ENCODE measurements around the gene EXOC2.
A peak's percentile ranks its signal among the peaks of the same experiment; 100 is the strongest.

EXOC2 gene

DNA sequence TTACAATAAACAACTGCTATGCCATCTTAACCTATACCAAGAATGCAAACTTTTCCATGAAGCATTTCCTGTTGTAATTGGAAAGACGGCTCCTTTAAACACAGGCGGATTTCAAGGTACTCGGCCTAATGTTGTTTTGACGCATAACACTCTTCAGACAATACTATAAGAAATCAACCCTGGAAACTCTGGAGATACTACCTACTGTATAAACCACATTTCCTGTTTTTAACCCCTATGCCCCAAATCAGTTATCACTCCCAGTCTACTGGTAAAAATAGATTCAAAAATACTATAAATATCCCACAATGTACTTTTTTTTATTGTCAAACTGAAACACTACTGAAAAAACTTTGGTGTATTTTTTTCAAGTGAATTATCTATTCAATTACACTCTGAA lies 183.3 kb downstream of the EXOC2 start:
- H3K27me3 ChIP-seq (ENCODE audit: control insufficient read depth in 5 of 5, insufficient read depth in 4 of 5, low read length in 5 of 5) = no peaks in the 10 kb centered on the region
- no peak overlapping the region for H3K27ac ChIP-seq (ENCODE audit: low read depth, low read length)
- peaks cover 0 to 16% (median 12%) of the 10 kb centered on the region in 5 donors for H3K36me3 ChIP-seq (ENCODE audit: control insufficient read depth in 5 of 5, insufficient read depth in 5 of 5, low read length in 5 of 5)
- H3K9ac ChIP-seq (ENCODE audit: low read length in 5 of 5) = no peak overlapping the region
- H3K4me3 ChIP-seq (ENCODE audit: low read depth in 1 of 5, low read length in 5 of 5) = no peak overlapping the region
- no peaks in the 10 kb centered on the region for H3K9me3 ChIP-seq (ENCODE audit: control insufficient read depth in 5 of 5, low read length in 5 of 5)
- H3K4me1 ChIP-seq (ENCODE audit: control insufficient read depth in 5 of 5, insufficient read depth in 5 of 5, low read length in 5 of 5) = no peaks in the 10 kb centered on the region

DNA sequence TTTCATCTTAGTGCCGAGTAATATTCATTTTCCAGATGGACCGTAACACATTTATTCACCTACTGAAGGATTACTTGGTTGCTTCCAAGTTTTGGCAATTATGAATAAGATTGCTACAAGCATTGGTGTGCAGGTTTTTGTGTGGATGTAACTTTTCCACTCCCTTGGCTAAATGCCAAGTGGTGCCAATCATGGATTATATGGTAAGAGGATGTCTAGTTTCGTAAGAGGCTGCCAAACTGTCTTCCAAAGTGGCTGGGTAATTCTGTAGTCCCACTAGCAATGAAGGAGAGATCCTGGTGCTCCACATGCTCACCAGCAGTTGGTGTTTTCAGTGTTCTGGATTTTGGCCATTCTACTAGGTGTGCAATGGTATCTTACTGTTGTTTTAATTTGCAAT lies 184.3 kb downstream of the EXOC2 start:
- Histone ChIP-seq H3K4me1 (ENCODE audit: control insufficient read depth in 5 of 5, insufficient read depth in 5 of 5, low read length in 5 of 5) (no peaks in the 10 kb centered on the region), H3K9ac (ENCODE audit: low read length in 5 of 5) (no peak overlapping the region), H3K9me3 (ENCODE audit: control insufficient read depth in 5 of 5, low read length in 5 of 5) (no peaks in the 10 kb centered on the region), H3K36me3 (ENCODE audit: control insufficient read depth in 5 of 5, insufficient read depth in 5 of 5, low read length in 5 of 5) (peaks cover 0 to 23% (median 20%) of the 10 kb centered on the region in 5 donors), H3K27me3 (ENCODE audit: control insufficient read depth in 5 of 5, insufficient read depth in 4 of 5, low read length in 5 of 5) (no peaks in the 10 kb centered on the region), H3K27ac (ENCODE audit: low read depth, low read length) (no peak overlapping the region), H3K4me3 (ENCODE audit: low read depth in 1 of 5, low read length in 5 of 5) (no peak overlapping the region)

DNA sequence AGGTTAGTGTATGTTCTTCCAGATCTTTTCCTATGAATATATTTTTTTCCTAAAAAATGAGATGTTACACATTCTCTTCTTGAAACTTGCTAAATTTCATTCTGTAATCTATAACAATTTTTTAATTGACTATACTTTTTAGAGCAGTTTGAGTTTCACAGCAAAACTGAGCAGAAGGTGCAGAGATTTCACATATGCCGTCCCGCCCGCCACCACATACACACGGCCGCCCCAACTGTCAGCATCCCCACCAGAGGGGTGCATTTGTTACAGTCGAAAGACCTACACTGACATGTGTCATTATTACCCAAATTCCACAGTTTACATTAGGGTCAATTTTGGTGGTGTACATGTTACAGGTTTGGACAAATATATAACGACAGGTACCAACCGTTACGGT lies 184.9 kb downstream of the EXOC2 start:
- Histone ChIP-seq H3K27ac (ENCODE audit: low read depth, low read length) (no peak overlapping the region), H3K4me3 (ENCODE audit: low read depth in 1 of 5, low read length in 5 of 5) (no peak overlapping the region), H3K4me1 (ENCODE audit: control insufficient read depth in 5 of 5, insufficient read depth in 5 of 5, low read length in 5 of 5) (no peaks in the 10 kb centered on the region), H3K9ac (ENCODE audit: low read length in 5 of 5) (no peak overlapping the region), H3K27me3 (ENCODE audit: control insufficient read depth in 5 of 5, insufficient read depth in 4 of 5, low read length in 5 of 5) (no peaks in the 10 kb centered on the region), H3K36me3 (ENCODE audit: control insufficient read depth in 5 of 5, insufficient read depth in 5 of 5, low read length in 5 of 5) (peaks cover 0 to 23% (median 19%) of the 10 kb centered on the region in 5 donors), H3K9me3 (ENCODE audit: control insufficient read depth in 5 of 5, low read length in 5 of 5) (no peaks in the 10 kb centered on the region)

DNA sequence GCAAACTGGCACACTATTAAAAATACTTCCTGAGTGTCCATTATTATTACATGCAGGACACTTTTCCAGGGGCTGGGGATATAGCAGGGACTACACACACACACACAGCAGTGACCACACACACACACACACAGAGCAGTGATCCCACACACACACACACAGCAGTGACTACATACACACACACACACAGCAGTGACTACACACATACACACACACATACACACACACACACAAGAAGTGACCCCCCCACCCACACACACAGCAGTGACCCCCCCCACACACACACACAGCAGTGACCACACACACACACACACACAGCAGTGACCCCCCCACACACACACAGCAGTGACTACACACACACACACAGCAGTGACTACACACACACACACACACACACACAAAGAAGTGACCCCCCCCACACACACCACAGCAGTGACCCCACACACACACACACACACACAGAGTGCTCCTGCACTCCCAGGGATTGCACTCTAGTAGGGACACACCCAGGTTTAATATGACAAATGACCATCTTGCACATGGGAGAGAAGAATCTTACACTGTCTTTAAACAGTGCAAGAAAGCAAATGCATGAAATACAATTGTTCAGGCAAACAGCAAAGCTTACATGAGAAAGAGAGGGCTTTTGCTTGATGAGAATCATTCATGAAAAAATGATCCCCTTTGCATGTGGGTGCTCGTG lies 185.9 kb downstream of the EXOC2 start:
- Histone ChIP-seq H3K4me1 (ENCODE audit: control insufficient read depth in 5 of 5, insufficient read depth in 5 of 5, low read length in 5 of 5) (no peaks in the 10 kb centered on the region), H3K27me3 (ENCODE audit: control insufficient read depth in 5 of 5, insufficient read depth in 4 of 5, low read length in 5 of 5) (no peaks in the 10 kb centered on the region), H3K9me3 (ENCODE audit: control insufficient read depth in 5 of 5, low read length in 5 of 5) (no peaks in the 10 kb centered on the region), H3K4me3 (ENCODE audit: low read depth in 1 of 5, low read length in 5 of 5) (no peak overlapping the region), H3K9ac (ENCODE audit: low read length in 5 of 5) (no peak overlapping the region), H3K27ac (ENCODE audit: low read depth, low read length) (no peak overlapping the region), H3K36me3 (ENCODE audit: control insufficient read depth in 5 of 5, insufficient read depth in 5 of 5, low read length in 5 of 5) (peaks cover 0 to 20% (median 17%) of the 10 kb centered on the region in 5 donors)

DNA sequence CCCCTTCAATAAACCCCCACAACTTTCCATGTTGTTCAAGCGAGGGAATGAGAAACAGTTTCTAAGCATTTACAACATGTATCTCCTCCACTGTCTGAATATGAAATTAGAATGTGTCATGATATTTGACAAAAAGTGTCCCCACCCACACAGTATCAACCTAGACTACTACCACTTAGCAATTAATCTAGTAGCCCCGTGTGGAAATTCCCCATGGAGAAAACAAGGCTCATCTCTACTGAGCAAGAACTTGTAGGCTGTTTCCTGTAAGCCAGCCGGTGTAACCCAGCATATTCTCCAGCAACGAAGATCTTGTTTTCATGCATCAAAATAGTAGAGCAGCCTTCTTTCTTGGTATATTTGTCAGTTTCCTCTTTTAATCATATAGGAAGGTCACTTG lies 186.4 kb downstream of the EXOC2 start:
- no peak overlapping the region for H3K4me3 ChIP-seq (ENCODE audit: low read depth in 1 of 5, low read length in 5 of 5)
- no peak overlapping the region for H3K9ac ChIP-seq (ENCODE audit: low read length in 5 of 5)
- no peaks in the 10 kb centered on the region for H3K27me3 ChIP-seq (ENCODE audit: control insufficient read depth in 5 of 5, insufficient read depth in 4 of 5, low read length in 5 of 5)
- no peak overlapping the region for H3K27ac ChIP-seq (ENCODE audit: low read depth, low read length)
- H3K4me1 ChIP-seq (ENCODE audit: control insufficient read depth in 5 of 5, insufficient read depth in 5 of 5, low read length in 5 of 5) = no peaks in the 10 kb centered on the region
- H3K9me3 ChIP-seq (ENCODE audit: control insufficient read depth in 5 of 5, low read length in 5 of 5) = no peaks in the 10 kb centered on the region
- H3K36me3 ChIP-seq (ENCODE audit: control insufficient read depth in 5 of 5, insufficient read depth in 5 of 5, low read length in 5 of 5) = peaks cover 0 to 17% (median 13%) of the 10 kb centered on the region in 5 donors

DNA sequence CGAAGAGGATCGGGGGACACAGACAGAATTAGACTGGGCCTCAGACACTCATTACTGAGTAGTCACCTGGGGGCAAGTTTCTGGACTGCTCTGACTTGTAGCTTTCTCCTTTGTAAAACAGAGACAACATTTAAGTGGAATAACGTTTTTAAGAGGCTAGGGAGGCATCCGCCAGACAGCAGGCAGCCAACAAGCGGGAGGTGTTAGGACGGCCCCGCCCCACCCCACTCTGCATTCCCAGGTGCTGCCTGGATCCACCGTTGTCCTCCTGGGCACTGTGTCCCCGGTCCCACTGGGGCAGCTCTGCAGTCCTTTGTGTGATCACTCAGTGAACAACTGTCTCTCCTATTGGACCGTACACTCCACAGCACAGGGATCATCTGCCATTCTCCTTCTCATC lies 187.6 kb downstream of the EXOC2 start:
- no peak overlapping the region for H3K9ac ChIP-seq (ENCODE audit: low read length in 5 of 5)
- peaks cover 0 to 17% (median 13%) of the 10 kb centered on the region in 5 donors for H3K36me3 ChIP-seq (ENCODE audit: control insufficient read depth in 5 of 5, insufficient read depth in 5 of 5, low read length in 5 of 5)
- no peaks in the 10 kb centered on the region for H3K4me1 ChIP-seq (ENCODE audit: control insufficient read depth in 5 of 5, insufficient read depth in 5 of 5, low read length in 5 of 5)
- no peak overlapping the region for H3K27ac ChIP-seq (ENCODE audit: low read depth, low read length)
- H3K27me3 ChIP-seq (ENCODE audit: control insufficient read depth in 5 of 5, insufficient read depth in 4 of 5, low read length in 5 of 5) = no peaks in the 10 kb centered on the region
- no peak overlapping the region for H3K4me3 ChIP-seq (ENCODE audit: low read depth in 1 of 5, low read length in 5 of 5)
- H3K9me3 ChIP-seq (ENCODE audit: control insufficient read depth in 5 of 5, low read length in 5 of 5) = no peaks in the 10 kb centered on the region

DNA sequence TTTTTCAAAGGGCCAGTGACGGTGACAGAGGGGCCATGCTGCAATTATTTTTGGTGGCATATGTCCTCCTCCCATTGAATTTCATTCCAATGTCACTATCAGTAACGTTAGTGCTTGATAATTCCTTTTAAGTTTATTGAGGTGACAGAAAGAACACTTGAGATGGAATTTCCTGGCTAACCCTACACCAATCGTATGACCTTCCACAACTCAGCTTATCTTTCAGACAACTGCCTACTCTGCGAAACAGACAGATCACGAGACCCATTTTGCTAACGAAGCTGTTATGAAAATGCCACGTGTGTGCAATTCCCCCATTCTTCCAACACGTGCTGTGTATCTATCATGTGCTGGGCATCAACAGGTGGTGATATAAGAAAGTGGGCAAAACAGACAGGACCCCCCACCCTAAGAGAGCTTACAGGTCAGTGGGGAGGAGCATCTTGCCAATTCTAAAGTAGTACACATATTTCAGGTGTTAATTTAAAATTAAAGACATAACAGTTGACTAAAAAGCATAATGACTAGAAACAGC lies 188.4 kb downstream of the EXOC2 start:
- Histone ChIP-seq H3K4me1 (ENCODE audit: control insufficient read depth in 5 of 5, insufficient read depth in 5 of 5, low read length in 5 of 5) (no peaks in the 10 kb centered on the region), H3K9ac (ENCODE audit: low read length in 5 of 5) (no peak overlapping the region), H3K9me3 (ENCODE audit: control insufficient read depth in 5 of 5, low read length in 5 of 5) (no peaks in the 10 kb centered on the region), H3K36me3 (ENCODE audit: control insufficient read depth in 5 of 5, insufficient read depth in 5 of 5, low read length in 5 of 5) (peaks cover 0 to 17% (median 13%) of the 10 kb centered on the region in 5 donors), H3K4me3 (ENCODE audit: low read depth in 1 of 5, low read length in 5 of 5) (no peak overlapping the region), H3K27ac (ENCODE audit: low read depth, low read length) (no peak overlapping the region), H3K27me3 (ENCODE audit: control insufficient read depth in 5 of 5, insufficient read depth in 4 of 5, low read length in 5 of 5) (no peaks in the 10 kb centered on the region)

DNA sequence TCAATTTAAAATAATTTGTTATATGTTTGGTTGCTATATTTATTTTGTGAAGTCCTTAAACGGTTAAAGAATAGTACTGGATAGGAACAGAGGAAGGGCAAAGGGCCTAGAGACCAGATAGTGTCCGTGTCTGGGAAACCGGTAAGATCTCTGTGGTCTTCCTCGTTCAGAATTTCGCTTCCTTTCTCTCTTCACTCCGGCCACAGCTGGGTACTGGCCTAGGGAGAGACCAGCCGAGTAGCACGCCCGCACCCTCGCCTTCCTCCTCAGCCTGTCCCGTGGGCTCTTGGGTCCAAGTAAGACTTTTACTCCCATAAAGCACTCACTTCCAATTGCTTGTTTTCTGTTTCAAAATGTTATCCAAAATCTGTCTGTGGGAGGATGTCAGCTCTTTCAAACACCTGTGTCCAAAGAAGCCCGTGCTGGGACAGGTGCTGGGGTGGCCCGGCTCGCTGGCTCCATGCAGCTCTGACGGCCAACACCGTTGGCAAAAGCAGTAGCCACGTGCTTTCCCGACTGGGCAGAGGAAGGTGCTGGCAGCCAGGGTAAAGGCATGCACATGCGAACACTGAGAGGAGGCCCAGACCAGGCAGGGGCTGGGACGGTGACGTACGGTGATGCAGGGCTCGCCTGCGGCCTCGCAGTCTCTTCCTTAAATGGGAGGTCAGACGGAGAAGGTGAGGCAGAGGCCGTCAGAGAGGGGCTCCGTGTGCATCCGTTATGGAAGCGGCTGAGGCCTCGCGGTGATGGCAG lies 189.2 kb downstream of the EXOC2 start:
- Histone ChIP-seq H3K9ac (ENCODE audit: low read length in 5 of 5) (no peak overlapping the region), H3K4me3 (ENCODE audit: low read depth in 1 of 5, low read length in 5 of 5) (no peak overlapping the region), H3K27ac (ENCODE audit: low read depth, low read length) (no peak overlapping the region), H3K4me1 (ENCODE audit: control insufficient read depth in 5 of 5, insufficient read depth in 5 of 5, low read length in 5 of 5) (no peaks in the 10 kb centered on the region), H3K27me3 (ENCODE audit: control insufficient read depth in 5 of 5, insufficient read depth in 4 of 5, low read length in 5 of 5) (no peaks in the 10 kb centered on the region), H3K36me3 (ENCODE audit: control insufficient read depth in 5 of 5, insufficient read depth in 5 of 5, low read length in 5 of 5) (peaks cover 0 to 21% (median 16%) of the 10 kb centered on the region in 5 donors), H3K9me3 (ENCODE audit: control insufficient read depth in 5 of 5, low read length in 5 of 5) (no peaks in the 10 kb centered on the region)

DNA sequence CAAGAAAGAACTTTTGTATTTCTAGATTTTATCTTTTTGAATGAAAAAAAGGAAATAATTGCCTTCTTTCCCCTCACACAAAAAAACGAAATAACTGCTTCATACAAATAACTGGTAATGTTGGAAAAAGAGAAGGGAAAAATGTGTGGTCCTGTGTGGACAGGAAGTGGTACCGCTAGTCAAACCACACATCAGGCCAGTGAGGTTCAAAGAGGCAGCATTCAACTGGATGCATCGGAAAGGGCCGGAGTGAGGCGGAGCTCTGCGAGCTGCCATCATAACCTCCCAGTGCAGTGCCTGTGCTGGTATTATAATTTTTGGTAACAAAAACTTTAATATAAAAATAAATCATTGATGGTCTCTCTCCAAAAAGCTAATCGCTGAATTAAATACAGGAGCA lies 190.2 kb downstream of the EXOC2 start:
- H3K4me1 ChIP-seq (ENCODE audit: control insufficient read depth in 5 of 5, insufficient read depth in 5 of 5, low read length in 5 of 5) = no peaks in the 10 kb centered on the region
- no peak overlapping the region for H3K9ac ChIP-seq (ENCODE audit: low read length in 5 of 5)
- peaks cover 0 to 23% (median 18%) of the 10 kb centered on the region in 5 donors for H3K36me3 ChIP-seq (ENCODE audit: control insufficient read depth in 5 of 5, insufficient read depth in 5 of 5, low read length in 5 of 5)
- no peak overlapping the region for H3K4me3 ChIP-seq (ENCODE audit: low read depth in 1 of 5, low read length in 5 of 5)
- H3K9me3 ChIP-seq (ENCODE audit: control insufficient read depth in 5 of 5, low read length in 5 of 5) = no peaks in the 10 kb centered on the region
- H3K27ac ChIP-seq (ENCODE audit: low read depth, low read length) = no peak overlapping the region
- H3K27me3 ChIP-seq (ENCODE audit: control insufficient read depth in 5 of 5, insufficient read depth in 4 of 5, low read length in 5 of 5) = no peaks in the 10 kb centered on the region

DNA sequence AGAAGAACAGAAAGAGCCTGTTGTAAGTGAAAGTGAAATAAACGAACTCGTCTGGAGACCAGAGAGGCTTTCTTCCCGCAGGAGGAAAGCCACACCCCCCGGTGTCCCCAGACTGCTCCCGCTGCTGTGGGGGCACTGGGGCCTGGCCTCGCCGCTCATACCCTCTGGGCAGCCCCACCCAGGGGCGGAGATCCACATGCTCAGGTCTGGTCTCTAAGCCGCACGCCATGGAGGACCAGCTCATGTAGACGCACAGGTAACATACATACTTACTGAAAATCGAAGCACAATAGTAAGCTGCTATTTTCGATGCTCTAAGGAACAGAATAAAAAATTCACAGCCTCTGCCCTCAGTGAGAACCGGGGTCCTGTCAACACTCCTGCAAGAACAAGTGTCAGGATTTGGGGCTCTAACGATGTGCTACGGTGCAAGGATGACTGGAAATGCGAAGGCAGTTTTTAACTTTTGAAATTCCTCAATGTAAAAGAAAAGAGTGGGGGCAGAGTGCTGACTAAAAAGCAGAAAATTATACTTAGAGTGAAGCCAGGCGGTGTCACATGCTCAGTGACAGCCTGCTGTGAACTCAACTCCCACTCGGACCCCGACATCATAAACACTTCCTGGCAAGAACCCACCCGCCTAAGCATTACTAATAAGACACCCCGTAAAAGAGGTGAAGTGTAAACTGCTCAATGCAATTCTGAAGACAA lies 190.9 kb downstream of the EXOC2 start:
- Histone ChIP-seq H3K27ac (ENCODE audit: low read depth, low read length) (no peak overlapping the region), H3K4me3 (ENCODE audit: low read depth in 1 of 5, low read length in 5 of 5) (peak overlapping the region in 1 of 5 donors; percentile 16), H3K9me3 (ENCODE audit: control insufficient read depth in 5 of 5, low read length in 5 of 5) (no peaks in the 10 kb centered on the region), H3K27me3 (ENCODE audit: control insufficient read depth in 5 of 5, insufficient read depth in 4 of 5, low read length in 5 of 5) (no peaks in the 10 kb centered on the region), H3K4me1 (ENCODE audit: control insufficient read depth in 5 of 5, insufficient read depth in 5 of 5, low read length in 5 of 5) (no peaks in the 10 kb centered on the region), H3K9ac (ENCODE audit: low read length in 5 of 5) (no peak overlapping the region), H3K36me3 (ENCODE audit: control insufficient read depth in 5 of 5, insufficient read depth in 5 of 5, low read length in 5 of 5) (peaks cover 0 to 25% (median 19%) of the 10 kb centered on the region in 5 donors)
